Measurements from ENCODE around the gene CCDC24.

DNA sequence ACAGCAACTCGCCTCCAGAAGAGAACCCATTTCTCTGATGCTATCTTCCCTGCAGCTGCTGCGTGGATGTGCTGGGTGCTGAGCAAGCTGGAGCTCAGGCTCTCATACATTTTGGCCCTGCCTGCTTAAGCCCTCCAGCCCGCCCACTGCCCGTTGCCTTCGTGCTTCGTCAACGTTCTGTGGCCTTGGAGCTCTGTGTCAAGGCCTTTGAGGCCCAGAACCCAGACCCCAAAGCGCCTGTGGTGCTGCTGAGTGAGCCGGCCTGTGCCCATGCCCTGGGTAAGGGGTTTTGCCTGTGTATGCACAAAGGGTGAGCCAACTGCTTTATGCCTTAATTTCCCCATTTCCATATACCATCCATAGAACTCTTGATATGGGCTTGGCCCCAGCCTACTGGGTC is 20.5 kb upstream of the CCDC24 start:
- TF ChIP-seq, protein P1, sequence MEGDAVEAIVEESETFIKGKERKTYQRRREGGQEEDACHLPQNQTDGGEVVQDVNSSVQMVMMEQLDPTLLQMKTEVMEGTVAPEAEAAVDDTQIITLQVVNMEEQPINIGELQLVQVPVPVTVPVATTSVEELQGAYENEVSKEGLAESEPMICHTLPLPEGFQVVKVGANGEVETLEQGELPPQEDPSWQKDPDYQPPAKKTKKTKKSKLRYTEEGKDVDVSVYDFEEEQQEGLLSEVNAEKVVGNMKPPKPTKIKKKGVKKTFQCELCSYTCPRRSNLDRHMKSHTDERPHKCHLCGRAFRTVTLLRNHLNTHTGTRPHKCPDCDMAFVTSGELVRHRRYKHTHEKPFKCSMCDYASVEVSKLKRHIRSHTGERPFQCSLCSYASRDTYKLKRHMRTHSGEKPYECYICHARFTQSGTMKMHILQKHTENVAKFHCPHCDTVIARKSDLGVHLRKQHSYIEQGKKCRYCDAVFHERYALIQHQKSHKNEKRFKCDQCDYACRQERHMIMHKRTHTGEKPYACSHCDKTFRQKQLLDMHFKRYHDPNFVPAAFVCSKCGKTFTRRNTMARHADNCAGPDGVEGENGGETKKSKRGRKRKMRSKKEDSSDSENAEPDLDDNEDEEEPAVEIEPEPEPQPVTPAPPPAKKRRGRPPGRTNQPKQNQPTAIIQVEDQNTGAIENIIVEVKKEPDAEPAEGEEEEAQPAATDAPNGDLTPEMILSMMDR (IDR thresholded peaks at IDR 0.05 in 8 of 11, conservative IDR thresholded peaks at IDR 0.05 in 3 of 11) = no peak
- TF ChIP-seq POLR2A (IDR thresholded peaks at IDR 0.05) (no peak), POLR2AphosphoS5 (IDR thresholded peaks at IDR 0.05) (no peak)
